ENCODE measurements around the gene FGR.

FGR gene

GRCh38 chr1:27618341-27619082, 16.5 kb downstream of the FGR start:
- Histone ChIP-seq H3K4me3 (ENCODE audit: low read depth, low read length) (no peak overlapping the region), H3K27me3 (ENCODE audit: control insufficient read depth, insufficient read depth, low read length) (peaks cover 8% of the 10 kb centered on the region), H3K4me1 (ENCODE audit: control insufficient read depth, insufficient read depth, low read length) (peaks cover 8% of the 10 kb centered on the region), H3K36me3 (ENCODE audit: control insufficient read depth, insufficient read depth, low read length) (no peaks in the 10 kb centered on the region), H3K9me3 (ENCODE audit: control insufficient read depth, insufficient read depth, low read length) (no peaks in the 10 kb centered on the region), H3K9ac (ENCODE audit: low read depth, low read length) (no peak overlapping the region)

GRCh38 chr1:27617420-27617819, 17.6 kb downstream of the FGR start:
- Histone ChIP-seq H3K9me3 (ENCODE audit: control insufficient read depth, insufficient read depth, low read length) (no peaks in the 10 kb centered on the region), H3K9ac (ENCODE audit: low read depth, low read length) (no peak overlapping the region), H3K36me3 (ENCODE audit: control insufficient read depth, insufficient read depth, low read length) (no peaks in the 10 kb centered on the region), H3K27me3 (ENCODE audit: control insufficient read depth, insufficient read depth, low read length) (peaks cover 8% of the 10 kb centered on the region), H3K4me1 (ENCODE audit: control insufficient read depth, insufficient read depth, low read length) (peaks cover 2% of the 10 kb centered on the region), H3K4me3 (ENCODE audit: low read depth, low read length) (no peak overlapping the region)

GRCh38 chr1:27616441-27616840, 18.5 kb downstream of the FGR start:
- Histone ChIP-seq H3K9me3 (ENCODE audit: control insufficient read depth, insufficient read depth, low read length) (no peaks in the 10 kb centered on the region), H3K4me3 (ENCODE audit: low read depth, low read length) (no peak overlapping the region), H3K36me3 (ENCODE audit: control insufficient read depth, insufficient read depth, low read length) (no peaks in the 10 kb centered on the region), H3K27me3 (ENCODE audit: control insufficient read depth, insufficient read depth, low read length) (peaks cover 8% of the 10 kb centered on the region), H3K4me1 (ENCODE audit: control insufficient read depth, insufficient read depth, low read length) (no peaks in the 10 kb centered on the region), H3K9ac (ENCODE audit: low read depth, low read length) (no peak overlapping the region)

GRCh38 chr1:27615346-27616192, 19.4 kb downstream of the FGR start:
- Histone ChIP-seq H3K27me3 (ENCODE audit: control insufficient read depth, insufficient read depth, low read length) (peaks cover 8% of the 10 kb centered on the region), H3K4me3 (ENCODE audit: low read depth, low read length) (peak overlapping the region; percentile 85), H3K9me3 (ENCODE audit: control insufficient read depth, insufficient read depth, low read length) (no peaks in the 10 kb centered on the region), H3K4me1 (ENCODE audit: control insufficient read depth, insufficient read depth, low read length) (no peaks in the 10 kb centered on the region), H3K36me3 (ENCODE audit: control insufficient read depth, insufficient read depth, low read length) (no peaks in the 10 kb centered on the region), H3K9ac (ENCODE audit: low read depth, low read length) (no peak overlapping the region)

GRCh38 chr1:27614625-27615344, 20.2 kb downstream of the FGR start:
- H3K9ac ChIP-seq (ENCODE audit: low read depth, low read length): no peak overlapping the region
- peak overlapping the region; percentile 85 for H3K4me3 ChIP-seq (ENCODE audit: low read depth, low read length)

GRCh38 chr1:27614043-27614624, 20.9 kb downstream of the FGR start:
- Histone ChIP-seq H3K36me3 (ENCODE audit: control insufficient read depth, insufficient read depth, low read length) (no peaks in the 10 kb centered on the region), H3K27me3 (ENCODE audit: control insufficient read depth, insufficient read depth, low read length) (peaks cover 8% of the 10 kb centered on the region), H3K4me3 (ENCODE audit: low read depth, low read length) (peak overlapping the region; percentile 85), H3K9ac (ENCODE audit: low read depth, low read length) (no peak overlapping the region), H3K4me1 (ENCODE audit: control insufficient read depth, insufficient read depth, low read length) (peaks cover 2% of the 10 kb centered on the region), H3K9me3 (ENCODE audit: control insufficient read depth, insufficient read depth, low read length) (no peaks in the 10 kb centered on the region)

More at GRCh38 chr1:27614625-27615344, 20.2 kb downstream of the FGR start:
- Histone ChIP-seq H3K27me3 (ENCODE audit: control insufficient read depth, insufficient read depth, low read length) (peaks cover 8% of the 10 kb centered on the region), H3K4me1 (ENCODE audit: control insufficient read depth, insufficient read depth, low read length) (no peaks in the 10 kb centered on the region), H3K9me3 (ENCODE audit: control insufficient read depth, insufficient read depth, low read length) (no peaks in the 10 kb centered on the region), H3K36me3 (ENCODE audit: control insufficient read depth, insufficient read depth, low read length) (no peaks in the 10 kb centered on the region)

- Histone ChIP-seq H3K27me3 (ENCODE audit: control insufficient read depth, insufficient read depth, low read length) (peaks cover 8% of the 10 kb centered on the region), H3K36me3 (ENCODE audit: control insufficient read depth, insufficient read depth, low read length) (no peaks in the 10 kb centered on the region), H3K9me3 (ENCODE audit: control insufficient read depth, insufficient read depth, low read length) (no peaks in the 10 kb centered on the region), H3K4me3 (ENCODE audit: low read depth, low read length) (no peak overlapping the region), H3K9ac (ENCODE audit: low read depth, low read length) (no peak overlapping the region), H3K4me1 (ENCODE audit: control insufficient read depth, insufficient read depth, low read length) (peaks cover 2% of the 10 kb centered on the region)
Observed at GRCh38 chr1:27612718-27613117, 22.3 kb downstream of the FGR start.

- no peak overlapping the region for H3K4me3 ChIP-seq (ENCODE audit: low read depth, low read length)
- H3K27me3 ChIP-seq (ENCODE audit: control insufficient read depth, insufficient read depth, low read length): peaks cover 8% of the 10 kb centered on the region
- H3K36me3 ChIP-seq (ENCODE audit: control insufficient read depth, insufficient read depth, low read length): no peaks in the 10 kb centered on the region
- peaks cover 15% of the 10 kb centered on the region for H3K4me1 ChIP-seq (ENCODE audit: control insufficient read depth, insufficient read depth, low read length)
- no peak overlapping the region for H3K9ac ChIP-seq (ENCODE audit: low read depth, low read length)
- H3K9me3 ChIP-seq (ENCODE audit: control insufficient read depth, insufficient read depth, low read length): no peaks in the 10 kb centered on the region
Observed at GRCh38 chr1:27611450-27611849, 23.5 kb downstream of the FGR start.

- peaks cover 28% of the 10 kb centered on the region for H3K4me1 ChIP-seq (ENCODE audit: control insufficient read depth, insufficient read depth, low read length)
- peaks cover 2% of the 10 kb centered on the region for H3K27me3 ChIP-seq (ENCODE audit: control insufficient read depth, insufficient read depth, low read length)
- H3K36me3 ChIP-seq (ENCODE audit: control insufficient read depth, insufficient read depth, low read length): no peaks in the 10 kb centered on the region
- H3K9me3 ChIP-seq (ENCODE audit: control insufficient read depth, insufficient read depth, low read length): no peaks in the 10 kb centered on the region
- no peak overlapping the region for H3K9ac ChIP-seq (ENCODE audit: low read depth, low read length)
- H3K4me3 ChIP-seq (ENCODE audit: low read depth, low read length): no peak overlapping the region
Observed at GRCh38 chr1:27609618-27610240, 25.3 kb downstream of the FGR start.

GRCh38 chr1:27609210-27609555, 25.8 kb downstream of the FGR start:
- H3K4me3 ChIP-seq (ENCODE audit: low read depth, low read length): no peak overlapping the region
- no peak overlapping the region for H3K9ac ChIP-seq (ENCODE audit: low read depth, low read length)
- no peaks in the 10 kb centered on the region for H3K36me3 ChIP-seq (ENCODE audit: control insufficient read depth, insufficient read depth, low read length)
- peaks cover 2% of the 10 kb centered on the region for H3K27me3 ChIP-seq (ENCODE audit: control insufficient read depth, insufficient read depth, low read length)
- peaks cover 28% of the 10 kb centered on the region for H3K4me1 ChIP-seq (ENCODE audit: control insufficient read depth, insufficient read depth, low read length)
- no peaks in the 10 kb centered on the region for H3K9me3 ChIP-seq (ENCODE audit: control insufficient read depth, insufficient read depth, low read length)

GRCh38 chr1:27607239-27607804, 27.7 kb downstream of the FGR start:
- Histone ChIP-seq H3K4me3 (ENCODE audit: low read depth, low read length) (no peak overlapping the region), H3K9ac (ENCODE audit: low read depth, low read length) (peak overlapping the region; percentile 26), H3K4me1 (ENCODE audit: control insufficient read depth, insufficient read depth, low read length) (peaks cover 28% of the 10 kb centered on the region), H3K27me3 (ENCODE audit: control insufficient read depth, insufficient read depth, low read length) (no peaks in the 10 kb centered on the region), H3K36me3 (ENCODE audit: control insufficient read depth, insufficient read depth, low read length) (no peaks in the 10 kb centered on the region), H3K9me3 (ENCODE audit: control insufficient read depth, insufficient read depth, low read length) (no peaks in the 10 kb centered on the region)

All from iPS-15b (cell line).